Measurements from ENCODE around the gene FBXL3. TPM values are rescaled to one million over a fixed set of nuclear protein-coding genes. Genes with fewer than 3 reads are reported as not detected.

The FBXL3 gene
- total and polyA plus RNA-seq, 2 experiments from 2014 or later = 5.0 to 14.6 TPM

GRCh38 chr13:76993473-76993872 lies 33.5 kb downstream of the FBXL3 start:
- peak overlapping the region; percentile 99 for H3K4me3 Mint-ChIP-seq
- TF ChIP-seq ZNF114 (CRISPR knock-in tag; IDR thresholded peaks at IDR 0.05) = no peak
- TF ChIP-seq POLR2AphosphoS5 (IDR thresholded peaks at IDR 0.05; ENCODE audit: low read depth) = no peak
- TF ChIP-seq EZH2 (IDR thresholded peaks at IDR 0.05; ENCODE audit: low read depth, unreplicated experiment) = no peak
- TF ChIP-seq, protein P1, sequence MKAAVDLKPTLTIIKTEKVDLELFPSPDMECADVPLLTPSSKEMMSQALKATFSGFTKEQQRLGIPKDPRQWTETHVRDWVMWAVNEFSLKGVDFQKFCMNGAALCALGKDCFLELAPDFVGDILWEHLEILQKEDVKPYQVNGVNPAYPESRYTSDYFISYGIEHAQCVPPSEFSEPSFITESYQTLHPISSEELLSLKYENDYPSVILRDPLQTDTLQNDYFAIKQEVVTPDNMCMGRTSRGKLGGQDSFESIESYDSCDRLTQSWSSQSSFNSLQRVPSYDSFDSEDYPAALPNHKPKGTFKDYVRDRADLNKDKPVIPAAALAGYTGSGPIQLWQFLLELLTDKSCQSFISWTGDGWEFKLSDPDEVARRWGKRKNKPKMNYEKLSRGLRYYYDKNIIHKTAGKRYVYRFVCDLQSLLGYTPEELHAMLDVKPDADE (IDR thresholded peaks at IDR 0.05) = no peak
- TF ChIP-seq, protein P2, sequence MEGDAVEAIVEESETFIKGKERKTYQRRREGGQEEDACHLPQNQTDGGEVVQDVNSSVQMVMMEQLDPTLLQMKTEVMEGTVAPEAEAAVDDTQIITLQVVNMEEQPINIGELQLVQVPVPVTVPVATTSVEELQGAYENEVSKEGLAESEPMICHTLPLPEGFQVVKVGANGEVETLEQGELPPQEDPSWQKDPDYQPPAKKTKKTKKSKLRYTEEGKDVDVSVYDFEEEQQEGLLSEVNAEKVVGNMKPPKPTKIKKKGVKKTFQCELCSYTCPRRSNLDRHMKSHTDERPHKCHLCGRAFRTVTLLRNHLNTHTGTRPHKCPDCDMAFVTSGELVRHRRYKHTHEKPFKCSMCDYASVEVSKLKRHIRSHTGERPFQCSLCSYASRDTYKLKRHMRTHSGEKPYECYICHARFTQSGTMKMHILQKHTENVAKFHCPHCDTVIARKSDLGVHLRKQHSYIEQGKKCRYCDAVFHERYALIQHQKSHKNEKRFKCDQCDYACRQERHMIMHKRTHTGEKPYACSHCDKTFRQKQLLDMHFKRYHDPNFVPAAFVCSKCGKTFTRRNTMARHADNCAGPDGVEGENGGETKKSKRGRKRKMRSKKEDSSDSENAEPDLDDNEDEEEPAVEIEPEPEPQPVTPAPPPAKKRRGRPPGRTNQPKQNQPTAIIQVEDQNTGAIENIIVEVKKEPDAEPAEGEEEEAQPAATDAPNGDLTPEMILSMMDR (conservative IDR thresholded peaks at IDR 0.05; ENCODE audit: low read depth in 2 of 2) = no peak
- TF ChIP-seq JUNB (IDR thresholded peaks at IDR 0.05; ENCODE audit: unreplicated experiment) = no peak
- no peak for TF ChIP-seq REST (IDR thresholded peaks at IDR 0.05; ENCODE audit: unreplicated experiment)
- TF ChIP-seq ZNF331 (CRISPR knock-in tag; IDR thresholded peaks at IDR 0.05; ENCODE audit: low read depth) = no peak
- no peak for TF ChIP-seq ZNF462 (CRISPR knock-in tag; IDR thresholded peaks at IDR 0.05)
- TF ChIP-seq CREB1 (CRISPR knock-in tag; IDR thresholded peaks at IDR 0.05; ENCODE audit: low read depth) = no peak
- no peak for TF ChIP-seq EZH2phosphoT487 (IDR thresholded peaks at IDR 0.05; ENCODE audit: unreplicated experiment)
- no peak for TF ChIP-seq STAT1 (IDR thresholded peaks at IDR 0.05; ENCODE audit: unreplicated experiment)
- no peak for TF ChIP-seq NANOG (IDR thresholded peaks at IDR 0.05; ENCODE audit: borderline replicate concordance)
- Histone ChIP-seq H3F3A (replicated peaks; ENCODE audit: low read depth) (no peaks in the 10 kb centered on the region), H2AFZ (no peak overlapping the region), H3K4me2 (peak overlapping the region; percentile 84; the same call in 1 of the 2 replicates), H3K27ac (ENCODE audit: low read depth) (no peak overlapping the region), H3K27me3 (ENCODE audit: insufficient read depth) (no peaks in the 10 kb centered on the region), H3K36me3 (ENCODE audit: insufficient read depth) (no peaks in the 10 kb centered on the region), H3K79me2 (replicated peaks; ENCODE audit: insufficient read depth) (no peaks in the 10 kb centered on the region; the same call in 1 of the 2 replicates), H3K9me2 (ENCODE audit: insufficient read depth) (no peaks in the 10 kb centered on the region), H4K20me1 (replicated peaks; ENCODE audit: insufficient read depth) (no peaks in the 10 kb centered on the region; the same call in 1 of the 2 replicates), H3K4me3 (peak overlapping the region; percentile 77), H3K4me1 (ENCODE audit: insufficient read depth) (peaks cover 8% of the 10 kb centered on the region; the same call in 1 of the 2 replicates)
- no peak overlapping the region for H3K27ac Mint-ChIP-seq
- H3K4me1 Mint-ChIP-seq = peaks cover 13% of the 10 kb centered on the region; the same call in 2 of the 3 replicates
- H3K27me3 Mint-ChIP-seq (ENCODE audit: insufficient read depth, low read depth, poor library complexity) = peaks cover 19% of the 10 kb centered on the region
- no peaks in the 10 kb centered on the region; the same call in 2 of the 3 replicates for H3K9me3 Mint-ChIP-seq
- peaks cover 13% of the 10 kb centered on the region; the same call in 2 of the 3 replicates for H3K36me3 Mint-ChIP-seq (ENCODE audit: low read depth)
- no peak for DNase-seq (ENCODE audit: low spot score)
- ATAC-seq = no peak
